Hepatocyte (in vitro differentiated cells): ENCODE results near the gene GRIN2C. TPM values are rescaled to one million over a fixed set of nuclear protein-coding genes. Genes with fewer than 3 reads are reported as not detected.

ENCODE experiments used
- DNase-seq: peaks from one replicate; pipeline ENCODE4 v3.0.0-alpha.2; 2016; ENCODE audit warnings: low spot score
- H2AFZ ChIP-seq: fragments of 200-600 bp; sonication (generic); 2 replicates; pipeline ENCODE4 v1.6.0; 2016; ENCODE audit warnings: antibody characterized with exemption, mild to moderate bottlenecking
- H3K27ac ChIP-seq: fragments of 200-600 bp; sonication (generic); 2 replicates; pipeline ENCODE4 v1.5.1; 2016; ENCODE audit warnings: mild to moderate bottlenecking
- H3K27me3 ChIP-seq: fragments of 200-600 bp; sonication (generic); 2 replicates; pipeline ENCODE4 v1.6.1; 2016
- H3K36me3 ChIP-seq: fragments of 200-600 bp; sonication (generic); replicated peaks from 2 replicates; pipeline ENCODE4 v1.5.1; 2016; ENCODE audit warnings: low read depth; ENCODE audit not compliant: insufficient read depth
- H3K4me1 ChIP-seq: fragments of 200-600 bp; sonication (generic); 2 replicates; pipeline ENCODE4 v1.5.1; 2016; ENCODE audit warnings: mild to moderate bottlenecking, moderate library complexity; ENCODE audit not compliant: insufficient read depth
- H3K4me2 ChIP-seq: fragments of 200-600 bp; sonication (generic); 2 replicates; pipeline ENCODE4 v1.6.0; 2016
- H3K4me3 ChIP-seq: fragments of 200-600 bp; sonication (generic); 2 replicates; pipeline ENCODE4 v1.5.1; 2016; ENCODE audit warnings: mild to moderate bottlenecking
- H3K79me2 ChIP-seq: fragments of 200-600 bp; sonication (generic); 2 replicates; pipeline ENCODE4 v1.6.0; 2017; ENCODE audit warnings: mild to moderate bottlenecking
- H3K9me2 ChIP-seq: fragments of 200-600 bp; sonication (generic); replicated peaks from 2 replicates; pipeline ENCODE4 v1.6.0; 2017; ENCODE audit warnings: mild to moderate bottlenecking; ENCODE audit not compliant: insufficient read depth
- H3K9me3 ChIP-seq: fragments of 200-600 bp; sonication (generic); 2 replicates; pipeline ENCODE4 v1.5.1; 2016; ENCODE audit warnings: low read depth, mild to moderate bottlenecking
- H4K20me1 ChIP-seq: fragments of 200-600 bp; sonication (generic); 2 replicates; pipeline ENCODE4 v1.6.0; 2016; ENCODE audit warnings: mild to moderate bottlenecking; ENCODE audit not compliant: insufficient read depth, poor library complexity, severe bottlenecking
- CTCF ChIP-seq: fragments of 200-600 bp; sonication (generic); IDR thresholded peaks from 2 replicates; pipeline ENCODE4 v1.5.1; 2016; ENCODE audit warnings: antibody characterized with exemption, mild to moderate bottlenecking; ENCODE audit not compliant: poor library complexity
- EZH2 ChIP-seq: fragments of 200-600 bp; sonication (generic); IDR thresholded peaks from 2 replicates; pipeline ENCODE4 v1.6.1; 2016; ENCODE audit warnings: antibody characterized with exemption, mild to moderate bottlenecking, borderline replicate concordance
- EZH2phosphoT487 ChIP-seq: fragments of 200-600 bp; sonication (generic); IDR thresholded peaks from one replicate; pipeline ENCODE4 v1.6.1; 2018; ENCODE audit warnings: antibody characterized with exemption, mild to moderate bottlenecking, low read depth, moderate library complexity; ENCODE audit not compliant: unreplicated experiment, severe bottlenecking
- WGBS: methylation state at CpG from one replicate; pipeline ENCODE4 v1.1.6; 2016; ENCODE audit warnings: low lambda C conversion rate; ENCODE audit errors: missing lambda C conversion rate; 5-methylcytosine and 5-hydroxymethylcytosine counted together
- polyA plus RNA-seq: library from polyadenylated mRNA; unstranded; fragments of >200 nt; fragmentation: Nextera tagmentation; extraction: Ambion mirVana; gene quantifications from 2 replicates; pipeline ENCODE4 v1.2.1, GENCODE V29; 2016
- total RNA-seq: library from RNA; depleted of rRNA; stranded (reverse); fragments of >200 nt; gene quantifications from 2 replicates; pipeline ENCODE4 v1.2.3, GENCODE V29; 2014

Gene GRIN2C
- total and polyA plus RNA-seq, 2 experiments from 2014 or later: 0.27 TPM; not detected in 1

GRCh38 chr17:74842146-74842598 is 17.5 kb downstream of the GRIN2C start:
- Histone ChIP-seq H3K79me2 (no peaks in the 10 kb centered on the region), H3K27ac (no peak overlapping the region), H3K4me2 (peak overlapping the region; percentile 79), H3K9me2 (no peaks in the 10 kb centered on the region), H3K4me1 (peaks cover 5% of the 10 kb centered on the region), H2AFZ (no peak overlapping the region), H3K27me3 (peaks cover 13% of the 10 kb centered on the region), H3K36me3 (no peaks in the 10 kb centered on the region), H3K9me3 (no peaks in the 10 kb centered on the region), H4K20me1 (no peaks in the 10 kb centered on the region), H3K4me3 (no peak overlapping the region)
- no peak for DNase-seq
- 59% methylated on average over 8 of the region's 8 CpGs for WGBS
- no peak for TF ChIP-seq EZH2phosphoT487
- TF ChIP-seq CTCF: no peak
- TF ChIP-seq EZH2: no peak

- Histone ChIP-seq H3K27ac (no peak overlapping the region), H3K36me3 (no peaks in the 10 kb centered on the region)
- WGBS: 47% methylated on average over 13 of the region's 13 CpGs
Measured at GRCh38 chr17:74840989-74841666, 18.6 kb downstream of the GRIN2C start.

GRCh38 chr17:74839990-74840852 is 19.5 kb downstream of the GRIN2C start:
- H3K9me3 ChIP-seq: no peaks in the 10 kb centered on the region
- no peaks in the 10 kb centered on the region for H3K79me2 ChIP-seq
- H3K4me1 ChIP-seq: peaks cover 5% of the 10 kb centered on the region
- H4K20me1 ChIP-seq: no peaks in the 10 kb centered on the region
- TF ChIP-seq CTCF (no peak), EZH2phosphoT487 (no peak), EZH2 (no peak)
- no peak overlapping the region for H3K27ac ChIP-seq
- H3K27me3 ChIP-seq: peaks cover 13% of the 10 kb centered on the region
- no peak overlapping the region for H3K4me3 ChIP-seq
- 59% methylated on average over 7 of the region's 7 CpGs for WGBS
- no peaks in the 10 kb centered on the region for H3K36me3 ChIP-seq
- DNase-seq: no peak
- no peak overlapping the region for H3K4me2 ChIP-seq
- no peaks in the 10 kb centered on the region for H3K9me2 ChIP-seq
- no peak overlapping the region for H2AFZ ChIP-seq

More at GRCh38 chr17:74840989-74841666, 18.6 kb downstream of the GRIN2C start:
- Histone ChIP-seq H3K9me3 (no peaks in the 10 kb centered on the region), H3K4me1 (peaks cover 5% of the 10 kb centered on the region), H2AFZ (no peak overlapping the region), H3K79me2 (no peaks in the 10 kb centered on the region), H3K4me3 (no peak overlapping the region), H3K4me2 (no peak overlapping the region), H3K9me2 (no peaks in the 10 kb centered on the region), H3K27me3 (peaks cover 13% of the 10 kb centered on the region), H4K20me1 (no peaks in the 10 kb centered on the region)
- DNase-seq: no peak
- no peak for TF ChIP-seq CTCF
- TF ChIP-seq EZH2phosphoT487: no peak
- no peak for TF ChIP-seq EZH2
